Activated effector memory CD4-positive, alpha-beta T cell treated with anti-CD3 and anti-CD28 coated beads, Interleukin-2, amount 50 U/mL, for 16 hours (primary cell): Measurements from ENCODE around the gene KRT4.
A peak's percentile ranks its signal among the peaks of the same experiment; 100 is the strongest.

Source experiments
- DNase-seq: peaks from one replicate; pipeline ENCODE4 v3.0.0-alpha.2; 2020

Gene KRT4

GRCh38 chr12:52790427-52791270 lies 23.3 kb downstream of the KRT4 start:
- no peak for DNase-seq

- DNase-seq = peak; percentile 57
These were observed 24.1 kb downstream of the KRT4 start for GRCh38 chr12:52789637-52790426.

DNA sequence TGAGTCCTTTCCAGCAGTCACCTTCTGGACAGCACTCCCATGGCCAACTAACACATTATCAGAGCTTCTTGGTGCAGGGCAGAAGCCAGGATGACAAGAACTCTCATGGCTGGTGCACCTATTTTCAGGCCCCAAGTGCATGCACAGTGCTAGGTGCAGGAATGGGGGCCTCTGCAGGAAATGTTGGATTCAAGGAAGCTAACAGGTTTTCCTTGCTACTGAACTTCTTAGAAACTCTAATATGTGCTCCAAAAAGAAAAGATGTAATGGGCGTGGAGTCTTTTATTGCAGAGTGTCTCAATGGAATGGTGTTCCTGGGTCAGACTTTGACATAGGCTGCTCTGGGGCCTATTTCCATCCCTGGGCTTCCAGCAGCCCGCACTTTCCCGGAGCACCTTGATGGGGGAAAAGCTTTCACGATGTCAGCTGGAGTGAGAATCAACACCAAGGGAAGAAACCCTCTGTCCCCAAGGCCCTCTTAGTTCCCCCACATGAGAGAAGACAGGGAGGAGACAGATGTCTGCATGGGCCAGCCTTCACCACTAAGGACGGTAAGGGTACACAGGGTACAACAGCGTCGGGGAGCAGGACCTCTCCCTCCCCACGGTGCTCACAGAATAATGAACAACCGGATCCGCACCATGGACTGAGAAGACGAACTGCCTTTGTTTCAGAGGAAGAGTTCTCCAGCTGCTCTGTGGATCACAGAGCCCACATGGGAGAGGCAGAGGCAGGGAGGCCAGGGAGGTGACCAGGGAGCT lies 24.9 kb downstream of the KRT4 start:
- peak; percentile 22 for DNase-seq

GRCh38 chr12:52788192-52788875 lies 25.6 kb downstream of the KRT4 start:
- peak; percentile 14 for DNase-seq

DNA sequence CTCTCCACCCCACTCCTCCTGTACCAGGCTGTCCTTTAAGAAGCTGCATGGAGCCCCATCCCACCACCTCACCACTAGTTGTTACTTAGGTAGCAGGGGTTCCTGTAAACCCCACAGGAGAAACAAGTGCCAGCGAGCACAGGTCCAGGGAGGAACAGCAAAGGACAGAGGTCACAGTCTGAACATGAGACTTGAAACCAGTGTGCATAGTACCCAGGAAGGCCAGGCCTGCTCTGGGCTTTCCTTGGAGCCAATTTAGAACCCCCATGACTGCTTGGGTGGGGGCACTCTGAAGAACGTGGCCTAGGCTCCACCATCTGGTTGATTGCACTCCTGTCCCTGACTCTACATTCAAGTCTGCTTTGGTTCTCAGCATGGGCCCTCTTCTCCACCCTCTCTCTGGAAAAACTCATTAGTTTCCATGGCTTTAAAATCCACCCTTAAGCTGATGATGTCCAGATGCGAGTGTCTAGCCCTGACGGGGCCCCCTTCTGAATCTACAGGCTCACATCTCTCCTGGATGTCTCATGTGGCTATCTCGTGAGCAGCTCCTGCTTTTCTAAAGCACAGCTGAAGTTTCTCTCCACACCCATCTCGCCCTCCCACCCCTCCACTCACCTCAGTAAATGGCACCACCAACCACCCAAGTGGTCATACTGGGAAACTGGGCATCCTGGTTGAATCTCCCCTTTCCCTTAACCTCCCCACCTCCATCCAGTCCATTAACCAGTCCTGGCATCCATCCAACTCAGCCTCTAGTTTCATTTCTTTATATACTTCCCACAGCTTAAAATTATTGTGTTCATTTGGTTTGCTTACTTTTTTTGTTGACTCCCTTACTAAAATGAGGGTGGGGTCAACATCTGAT lies 26.4 kb downstream of the KRT4 start:
- peak; percentile 43 for DNase-seq

DNA sequence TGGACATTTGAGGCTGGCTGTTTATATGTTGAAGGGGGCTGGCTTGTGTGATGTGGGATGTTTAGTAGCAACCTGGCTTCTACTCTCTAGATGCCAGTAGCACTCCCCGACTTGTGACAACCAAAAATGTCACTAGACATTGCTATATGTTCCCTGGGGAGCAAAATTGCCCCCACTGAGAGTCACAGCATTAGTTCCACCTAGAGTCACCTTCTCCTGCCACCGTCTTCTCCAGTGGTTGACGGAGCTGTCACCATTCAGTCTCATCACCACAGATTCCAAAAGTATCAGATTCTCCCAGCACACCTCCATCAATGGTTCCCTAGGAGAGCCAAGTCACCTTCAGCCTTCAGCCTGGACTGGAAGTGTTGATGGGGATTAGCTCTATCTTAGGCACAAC lies 29.0 kb downstream of the KRT4 start:
- no peak for DNase-seq

GRCh38 chr12:52783563-52784316 lies 30.2 kb downstream of the KRT4 start:
- no peak for DNase-seq

GRCh38 chr12:52782502-52782901 lies 31.4 kb downstream of the KRT4 start:
- DNase-seq = no peak

DNA sequence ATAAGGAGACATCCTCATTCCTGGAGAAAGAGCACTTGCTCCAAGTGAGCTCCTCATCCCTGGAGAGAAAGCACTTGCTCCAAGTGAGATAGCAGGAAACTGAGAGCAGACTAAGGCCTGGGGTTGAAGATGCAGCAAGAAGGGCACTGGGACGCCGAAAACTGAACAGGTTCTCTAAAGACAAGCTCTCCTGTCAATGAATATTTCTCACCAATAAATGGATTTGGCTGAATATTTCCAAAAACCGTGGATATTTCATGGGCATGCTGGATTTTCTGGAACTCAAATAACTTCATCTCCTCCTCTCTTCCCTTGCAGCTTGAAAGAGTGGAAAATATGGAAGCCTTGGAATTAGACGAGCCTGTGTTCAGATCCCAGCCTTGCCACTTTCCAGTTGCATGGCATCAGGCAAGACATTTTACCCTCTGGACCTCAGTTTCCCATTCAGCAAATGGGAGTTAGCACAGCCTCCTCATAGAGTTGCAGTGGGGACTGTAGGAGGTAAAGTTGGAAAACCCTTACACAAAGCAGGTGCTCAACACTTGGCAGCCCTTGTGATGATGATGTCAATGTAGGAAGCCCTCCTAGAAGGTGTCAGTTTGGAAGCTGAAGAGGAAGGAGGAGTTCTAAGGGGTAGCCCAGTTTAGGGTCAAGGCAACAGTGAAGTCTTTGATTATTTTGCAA lies 32.4 kb downstream of the KRT4 start:
- no peak for DNase-seq

DNA sequence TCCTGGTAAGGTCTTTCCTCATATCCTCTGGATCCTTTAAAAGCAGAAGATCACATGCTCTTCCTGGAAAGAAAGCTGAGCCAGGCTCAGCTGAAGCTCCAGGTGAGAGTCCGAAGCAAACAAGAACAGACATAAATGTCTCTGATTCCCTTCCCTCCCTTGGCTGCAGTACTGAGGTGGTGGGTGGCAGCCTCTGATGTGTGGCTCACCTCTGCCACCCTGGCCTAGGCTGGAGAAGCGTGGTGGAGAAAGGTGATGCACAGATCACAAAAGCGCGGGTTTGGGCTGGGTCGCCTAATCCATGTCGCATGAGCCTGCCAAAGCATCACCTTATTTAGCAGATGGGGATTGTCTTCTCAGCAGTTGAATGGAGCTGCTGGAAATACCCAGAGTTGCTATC lies 34.0 kb downstream of the KRT4 start:
- no peak for DNase-seq

DNA sequence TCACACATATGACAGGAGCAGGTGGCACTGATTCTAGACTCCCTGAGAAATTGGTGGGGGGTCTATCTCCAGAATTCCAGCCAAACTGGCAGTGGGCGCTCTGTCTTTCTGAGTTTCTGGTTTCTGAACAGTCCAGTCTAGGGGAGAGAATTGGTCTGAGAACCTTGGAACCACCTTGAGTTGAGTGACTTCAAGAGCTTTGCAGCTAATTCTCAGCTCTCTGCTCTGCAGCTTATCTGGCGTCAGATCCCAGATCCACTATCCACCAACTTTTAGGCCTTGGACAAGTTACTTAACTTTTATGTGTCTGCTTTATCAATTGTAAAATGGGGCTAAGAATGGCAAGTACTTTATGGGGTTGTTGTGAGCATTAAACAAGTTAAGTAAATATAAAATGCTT lies 35.1 kb downstream of the KRT4 start:
- no peak for DNase-seq

DNA sequence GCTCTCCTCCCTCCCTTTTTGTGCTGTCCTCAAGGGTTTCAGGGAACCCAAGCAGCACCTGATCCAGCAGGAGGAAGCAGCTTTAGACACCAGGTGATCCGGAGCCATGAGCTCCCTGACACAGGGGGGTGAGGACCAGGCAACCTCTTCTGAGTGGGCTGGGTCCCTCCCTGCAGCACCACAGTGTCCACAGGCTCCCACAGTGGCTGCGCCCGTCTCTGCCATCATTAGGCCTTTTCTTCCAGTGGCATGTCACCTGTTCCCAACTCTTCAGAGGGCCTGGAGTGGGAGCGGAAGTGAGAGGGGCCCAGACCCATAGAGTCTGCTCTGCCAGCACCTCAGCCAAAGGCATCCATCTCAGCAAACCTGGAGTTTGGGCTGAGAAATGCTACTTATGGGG lies 36.4 kb downstream of the KRT4 start:
- no peak for DNase-seq

GRCh38 chr12:52776913-52777395 lies 37.0 kb downstream of the KRT4 start, which contains the start of gene KRT76:
Gene KRT76 (minus strand): TSS chr12:52777345. CDS start chr12:52777291, 54 bp downstream.
- no peak for DNase-seq

- DNase-seq = no peak
These were observed 37.5 kb downstream of the KRT4 start for GRCh38 chr12:52776435-52776834.

DNA sequence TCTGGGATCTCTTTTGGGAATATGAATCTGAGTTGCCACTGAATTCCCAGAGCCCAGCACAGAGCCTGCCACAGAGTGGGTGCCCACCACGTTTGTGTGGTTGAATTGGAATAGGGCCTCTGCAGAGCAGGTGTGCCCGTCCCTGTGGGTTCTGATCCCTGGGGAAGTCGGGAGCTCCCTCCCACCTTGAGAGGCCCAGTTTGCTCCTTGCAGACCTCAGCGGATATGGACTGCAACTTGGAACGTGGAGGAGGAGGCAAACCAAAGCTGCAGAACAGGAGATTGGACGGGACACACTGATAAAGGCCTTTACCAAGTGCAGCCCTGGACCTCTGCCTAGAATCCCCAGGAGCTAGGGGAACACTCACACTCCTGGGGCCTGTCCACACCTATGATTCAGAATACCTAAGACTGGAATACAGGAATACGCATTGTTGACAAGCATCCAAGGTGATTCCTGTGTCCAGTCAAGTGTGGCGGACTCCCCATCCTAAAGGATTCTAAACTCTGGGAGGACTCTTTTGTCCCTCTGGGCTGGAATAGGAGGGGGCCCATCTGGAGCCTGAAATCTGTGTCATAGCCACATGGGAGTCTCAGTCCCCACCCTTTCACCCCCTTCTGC lies 39.2 kb downstream of the KRT4 start:
- no peak for DNase-seq

DNA sequence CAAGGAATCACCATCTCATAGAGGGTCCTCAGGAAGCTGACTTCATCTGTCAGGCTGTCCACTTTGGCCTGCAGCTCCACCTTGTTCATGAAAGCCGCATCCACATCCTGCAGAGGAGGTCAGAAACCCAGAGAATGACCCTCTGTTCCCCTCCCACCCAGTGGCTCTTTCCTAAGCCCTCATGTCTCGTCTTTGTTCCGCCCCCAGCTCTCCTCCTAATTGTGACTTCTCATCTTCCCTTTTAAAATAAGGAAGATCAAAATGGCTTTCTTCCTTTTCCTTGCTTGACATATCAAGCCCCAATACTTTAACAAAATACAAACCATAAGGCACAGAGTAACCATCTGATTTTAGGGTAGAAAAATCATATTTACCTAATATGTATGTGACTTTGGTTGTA lies 41.1 kb downstream of the KRT4 start:
- DNase-seq = no peak

DNA sequence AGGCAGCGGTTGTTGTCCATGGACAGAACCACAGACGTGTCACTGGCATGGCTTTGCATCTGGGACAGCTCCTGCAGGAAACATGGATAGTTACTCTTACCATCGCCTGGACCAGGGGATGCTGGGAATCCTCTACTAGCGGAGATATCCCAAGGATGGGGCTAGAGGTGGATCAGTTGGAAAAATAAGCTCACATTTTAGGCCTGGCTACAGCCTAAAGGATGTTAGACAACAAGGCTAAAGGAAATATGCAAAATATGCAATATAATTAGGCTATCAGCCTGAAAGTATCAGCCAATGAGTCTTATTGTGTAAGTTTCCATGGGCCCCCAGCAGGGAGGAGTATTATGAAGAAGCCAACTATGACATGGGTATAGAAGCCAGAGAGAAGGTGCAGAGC lies 41.7 kb downstream of the KRT4 start:
- DNase-seq = no peak

- DNase-seq = no peak
These were observed 42.4 kb downstream of the KRT4 start for GRCh38 chr12:52771505-52771904.

- DNase-seq = no peak
These were observed 42.8 kb downstream of the KRT4 start for GRCh38 chr12:52771088-52771487.

GRCh38 chr12:52769946-52770345 lies 44.0 kb downstream of the KRT4 start:
- DNase-seq = no peak
